ENCODE data around the gene ME3.

The ME3 gene

GRCh38 chr11:86473991-86474833, 198.2 kb downstream of the ME3 start:
- peaks cover 17% of the 10 kb centered on the region for H3K4me1 Mint-ChIP-seq (ENCODE audit: low read depth)
- no peaks in the 10 kb centered on the region for H3K9me3 Mint-ChIP-seq
- H3K27ac Mint-ChIP-seq: no peak overlapping the region
- no peaks in the 10 kb centered on the region for H3K27me3 Mint-ChIP-seq
- H3K4me3 Mint-ChIP-seq: no peak overlapping the region
- H3K36me3 Mint-ChIP-seq (ENCODE audit: low read depth): no peaks in the 10 kb centered on the region

GRCh38 chr11:86469491-86470388, 202.7 kb downstream of the ME3 start:
- Mint-ChIP-seq H3K4me3 (no peak overlapping the region), H3K36me3 (ENCODE audit: low read depth) (no peaks in the 10 kb centered on the region), H3K4me1 (ENCODE audit: low read depth) (peaks cover 10% of the 10 kb centered on the region), H3K9me3 (no peaks in the 10 kb centered on the region), H3K27me3 (no peaks in the 10 kb centered on the region), H3K27ac (no peak overlapping the region)

- no peaks in the 10 kb centered on the region for H3K36me3 Mint-ChIP-seq (ENCODE audit: low read depth)
- H3K27ac Mint-ChIP-seq: no peak overlapping the region
- no peaks in the 10 kb centered on the region for H3K9me3 Mint-ChIP-seq
- H3K4me3 Mint-ChIP-seq: no peak overlapping the region
- peaks cover 10% of the 10 kb centered on the region for H3K4me1 Mint-ChIP-seq (ENCODE audit: low read depth)
- H3K27me3 Mint-ChIP-seq: no peaks in the 10 kb centered on the region
Observed at GRCh38 chr11:86468169-86468568, 204.2 kb downstream of the ME3 start.

GRCh38 chr11:86464509-86465221, 207.8 kb downstream of the ME3 start:
- Mint-ChIP-seq H3K36me3 (ENCODE audit: low read depth) (no peaks in the 10 kb centered on the region), H3K4me3 (no peak overlapping the region), H3K27ac (no peak overlapping the region), H3K27me3 (no peaks in the 10 kb centered on the region), H3K4me1 (ENCODE audit: low read depth) (peaks cover 10% of the 10 kb centered on the region), H3K9me3 (no peaks in the 10 kb centered on the region)

- Mint-ChIP-seq H3K4me1 (ENCODE audit: low read depth) (peaks cover 10% of the 10 kb centered on the region), H3K9me3 (no peaks in the 10 kb centered on the region), H3K27ac (no peak overlapping the region), H3K27me3 (no peaks in the 10 kb centered on the region), H3K4me3 (no peak overlapping the region), H3K36me3 (ENCODE audit: low read depth) (no peaks in the 10 kb centered on the region)
Observed at GRCh38 chr11:86463955-86464354, 208.5 kb downstream of the ME3 start.

GRCh38 chr11:86463120-86463519, 209.3 kb downstream of the ME3 start:
- H3K4me3 Mint-ChIP-seq: no peak overlapping the region
- H3K36me3 Mint-ChIP-seq (ENCODE audit: low read depth): no peaks in the 10 kb centered on the region
- H3K9me3 Mint-ChIP-seq: no peaks in the 10 kb centered on the region
- H3K27me3 Mint-ChIP-seq: no peaks in the 10 kb centered on the region
- peaks cover 10% of the 10 kb centered on the region for H3K4me1 Mint-ChIP-seq (ENCODE audit: low read depth)
- H3K27ac Mint-ChIP-seq: no peak overlapping the region

- H3K9me3 Mint-ChIP-seq: no peaks in the 10 kb centered on the region
- H3K4me1 Mint-ChIP-seq (ENCODE audit: low read depth): peaks cover 10% of the 10 kb centered on the region
- no peaks in the 10 kb centered on the region for H3K27me3 Mint-ChIP-seq
- H3K4me3 Mint-ChIP-seq: no peak overlapping the region
- no peak overlapping the region for H3K27ac Mint-ChIP-seq
- no peaks in the 10 kb centered on the region for H3K36me3 Mint-ChIP-seq (ENCODE audit: low read depth)
Observed at GRCh38 chr11:86461892-86462291, 210.5 kb downstream of the ME3 start.

GRCh38 chr11:86460461-86461385, 211.7 kb downstream of the ME3 start:
- Mint-ChIP-seq H3K4me1 (ENCODE audit: low read depth) (peaks cover 18% of the 10 kb centered on the region), H3K27me3 (no peaks in the 10 kb centered on the region), H3K36me3 (ENCODE audit: low read depth) (no peaks in the 10 kb centered on the region), H3K9me3 (no peaks in the 10 kb centered on the region), H3K4me3 (no peak overlapping the region), H3K27ac (no peak overlapping the region)

- H3K4me1 Mint-ChIP-seq (ENCODE audit: low read depth): peaks cover 22% of the 10 kb centered on the region
- no peaks in the 10 kb centered on the region for H3K9me3 Mint-ChIP-seq
- no peaks in the 10 kb centered on the region for H3K36me3 Mint-ChIP-seq (ENCODE audit: low read depth)
- H3K27me3 Mint-ChIP-seq: no peaks in the 10 kb centered on the region
- no peak overlapping the region for H3K4me3 Mint-ChIP-seq
- H3K27ac Mint-ChIP-seq: no peak overlapping the region
Observed at GRCh38 chr11:86459682-86460460, 212.5 kb downstream of the ME3 start.

- no peak overlapping the region for H3K27ac Mint-ChIP-seq
- no peak overlapping the region for H3K4me3 Mint-ChIP-seq
Observed at GRCh38 chr11:86459002-86459385, 213.4 kb downstream of the ME3 start.

GRCh38 chr11:86458294-86459001, 214.0 kb downstream of the ME3 start:
- Mint-ChIP-seq H3K4me1 (ENCODE audit: low read depth) (peaks cover 30% of the 10 kb centered on the region), H3K36me3 (ENCODE audit: low read depth) (no peaks in the 10 kb centered on the region), H3K4me3 (no peak overlapping the region)

More at GRCh38 chr11:86459002-86459385, 213.4 kb downstream of the ME3 start:
- Mint-ChIP-seq H3K36me3 (ENCODE audit: low read depth) (no peaks in the 10 kb centered on the region), H3K4me1 (ENCODE audit: low read depth) (peaks cover 25% of the 10 kb centered on the region), H3K9me3 (no peaks in the 10 kb centered on the region), H3K27me3 (no peaks in the 10 kb centered on the region)

GRCh38 chr11:86456075-86456939, 216.1 kb downstream of the ME3 start:
- no peaks in the 10 kb centered on the region for H3K36me3 Mint-ChIP-seq (ENCODE audit: low read depth)
- no peak overlapping the region for H3K4me3 Mint-ChIP-seq
- no peaks in the 10 kb centered on the region for H3K27me3 Mint-ChIP-seq
- peaks cover 30% of the 10 kb centered on the region for H3K4me1 Mint-ChIP-seq (ENCODE audit: low read depth)
- H3K9me3 Mint-ChIP-seq: no peaks in the 10 kb centered on the region
- peak overlapping the region; percentile 50 for H3K27ac Mint-ChIP-seq

More at GRCh38 chr11:86458294-86459001, 214.0 kb downstream of the ME3 start:
- no peaks in the 10 kb centered on the region for H3K9me3 Mint-ChIP-seq
- H3K27ac Mint-ChIP-seq: peak overlapping the region; percentile 4
- H3K27me3 Mint-ChIP-seq: no peaks in the 10 kb centered on the region
